IMR-90 (cell line): ENCODE data around the gene MSMO1. TPM values are rescaled to one million over a fixed set of nuclear protein-coding genes. Genes with fewer than 3 reads are reported as not detected.

Experiments used
- ATAC-seq: fragments of 200-7000 bp; cut with Tn5 transposase; 2 replicates; pipeline ENCODE4 v1.9.1; 2020; ENCODE audit warnings: low read depth, mild to moderate bottlenecking, moderate library complexity
- BruUV-seq: library from RNA; stranded (reverse); fragments of 400-500 nt; replicated peaks from 2 replicates; lab custom pipeline; 2021; lab: Mats Ljungman, UMichigan
- CTCF ChIA-PET: fragments of 300-600 bp; formaldehyde crosslinking; extraction: SDS; loops from one replicate; lab custom pipeline; 2021; ENCODE audit warnings: antibody characterized with exemption; lab: Yijun Ruan, JAX
- POLR2A ChIA-PET: fragments of 300-600 bp; sonication (Branson Sonifier 250); formaldehyde crosslinking; loops from one replicate; lab custom pipeline; 2022; ENCODE audit warnings: antibody characterized with exemption; ENCODE audit not compliant: unreplicated experiment; lab: Charles Lee
- DNase-seq: peaks from one replicate; pipeline ENCODE4 v3.0.0; 2013
- H2AFZ ChIP-seq: replicated peaks from 2 replicates; pipeline ENCODE3; 2013; ENCODE audit warnings: low read length, mild to moderate bottlenecking; ENCODE audit not compliant: poor library complexity
- H2AK5ac ChIP-seq: 2 replicates; pipeline ENCODE4 v1.6.1; 2013; ENCODE audit warnings: low read depth, low read length, inconsistent platforms
- H2AK9ac ChIP-seq: replicated peaks from 2 replicates; pipeline ENCODE3; 2013; ENCODE audit warnings: mild to moderate bottlenecking, low read depth, low read length, moderate library complexity; ENCODE audit not compliant: poor library complexity
- H2BK120ac ChIP-seq: 2 replicates; pipeline ENCODE4 v1.6.1; 2013; ENCODE audit warnings: low read depth, low read length, inconsistent platforms
- H2BK15ac ChIP-seq: 3 replicates; pipeline ENCODE4 v1.6.1; 2013; ENCODE audit warnings: low read depth, low read length, inconsistent platforms
- H2BK20ac ChIP-seq: 2 replicates; pipeline ENCODE4 v1.6.1; 2013; ENCODE audit warnings: low read depth, mild to moderate bottlenecking, inconsistent platforms, low read length, moderate library complexity
- H2BK5ac ChIP-seq: 2 replicates; pipeline ENCODE4 v1.6.1; 2013; ENCODE audit warnings: mild to moderate bottlenecking, low read depth, low read length, inconsistent platforms; ENCODE audit not compliant: poor library complexity, severe bottlenecking
- H3K14ac ChIP-seq: replicated peaks from 2 replicates; pipeline ENCODE4 v1.6.1; 2013; ENCODE audit warnings: low read depth, low read length, inconsistent platforms
- H3K18ac ChIP-seq: 2 replicates; pipeline ENCODE4 v1.6.1; 2013; ENCODE audit warnings: low read depth, low read length, control low read depth
- H3K23ac ChIP-seq: 2 replicates; pipeline ENCODE4 v1.6.1; 2013; ENCODE audit warnings: low read depth, low read length, inconsistent platforms
- H3K27ac ChIP-seq: 2 replicates; pipeline ENCODE4 v1.5.1; 2013; ENCODE audit warnings: mild to moderate bottlenecking, control low read depth, low read length; ENCODE audit not compliant: insufficient read depth
- H3K27me3 ChIP-seq: 2 replicates; pipeline ENCODE4 v1.6.1; 2013; ENCODE audit warnings: low read length; ENCODE audit not compliant: control insufficient read depth, insufficient read depth
- H3K36me3 ChIP-seq: 2 replicates; pipeline ENCODE4 v1.6.1; 2013; ENCODE audit warnings: low read length, mixed read lengths; ENCODE audit not compliant: control insufficient read depth, insufficient read depth
- H3K4ac ChIP-seq: 2 replicates; pipeline ENCODE4 v1.6.1; 2013; ENCODE audit warnings: low read depth, low read length, inconsistent platforms
- H3K4me1 ChIP-seq: 2 replicates; pipeline ENCODE4 v1.6.1; 2013; ENCODE audit warnings: low read length, mixed read lengths; ENCODE audit not compliant: control insufficient read depth, insufficient read depth
- H3K4me2 ChIP-seq: 2 replicates; pipeline ENCODE4 v1.6.1; 2013; ENCODE audit warnings: low read depth, mild to moderate bottlenecking, control low read depth, low read length, moderate library complexity
- H3K4me3 ChIP-seq: 2 replicates; pipeline ENCODE4 v1.5.1; 2013; ENCODE audit warnings: low read depth, mild to moderate bottlenecking, control low read depth, low read length, moderate library complexity; ENCODE audit not compliant: insufficient read depth
- H3K56ac ChIP-seq: 2 replicates; pipeline ENCODE4 v1.6.1; 2013; ENCODE audit warnings: low read length, inconsistent platforms; ENCODE audit not compliant: insufficient read depth; ENCODE audit errors: extremely low read depth
- H3K79me1 ChIP-seq, 2 experiments: 2 replicates each; pipeline ENCODE4 v1.6.1; 2013; ENCODE audit warnings: low read length in 2 of 2, inconsistent platforms in 1 of 2, low read depth in 1 of 2
- H3K9ac ChIP-seq: 2 replicates; pipeline ENCODE4 v1.6.1; 2013; ENCODE audit warnings: low read depth, low read length, control low read depth
- H3K9me1 ChIP-seq: 2 replicates; pipeline ENCODE4 v1.6.1; 2013; ENCODE audit warnings: low read length, inconsistent platforms; ENCODE audit not compliant: insufficient read depth
- H3K9me3 ChIP-seq: 2 replicates; pipeline ENCODE4 v1.6.1; 2013; ENCODE audit warnings: low read length; ENCODE audit not compliant: control insufficient read depth, insufficient read depth
- H4K20me1 ChIP-seq: 2 replicates; pipeline ENCODE4 v1.6.1; 2013; ENCODE audit warnings: low read length, inconsistent platforms; ENCODE audit not compliant: insufficient read depth
- H4K5ac ChIP-seq: 2 replicates; pipeline ENCODE4 v1.6.1; 2013; ENCODE audit warnings: mild to moderate bottlenecking, low read depth, low read length, control low read depth
- H4K8ac ChIP-seq, 2 experiments: 2 replicates each; pipeline ENCODE4 v1.6.1; 2013; ENCODE audit warnings: low read depth in 2 of 2, low read length in 2 of 2, control low read depth in 1 of 2, inconsistent platforms in 1 of 2
- H4K91ac ChIP-seq: 2 replicates; pipeline ENCODE4 v1.6.1; 2013; ENCODE audit warnings: low read depth, low read length, inconsistent platforms; ENCODE audit not compliant: insufficient read depth
- BHLHE40 ChIP-seq: fragments of 150-350 bp; IDR thresholded peaks from 2 replicates; pipeline ENCODE4 v1.6.1; 2016; ENCODE audit warnings: mild to moderate bottlenecking, low read depth, low read length
- CEBPB ChIP-seq: IDR thresholded peaks from 2 replicates; pipeline ENCODE4 v1.6.1; 2012; ENCODE audit warnings: low read depth, low read length, improper control_type of control experiment
- CHD1 ChIP-seq: IDR thresholded peaks from 2 replicates; pipeline ENCODE4 v1.6.1; 2012; ENCODE audit warnings: low read depth, low read length, improper control_type of control experiment
- CTCF ChIP-seq: conservative IDR thresholded peaks from 2 replicates; pipeline ENCODE4 v1.5.1; 2012; ENCODE audit warnings: mild to moderate bottlenecking, low read depth, low read length, improper control_type of control experiment
- ELK1 ChIP-seq: fragments of 150-350 bp; IDR thresholded peaks from 2 replicates; pipeline ENCODE4 v1.6.1; 2016; ENCODE audit warnings: low read depth, mild to moderate bottlenecking, low read length, moderate library complexity, borderline replicate concordance
- FOS ChIP-seq: fragments of 150-350 bp; IDR thresholded peaks from 2 replicates; pipeline ENCODE4 v1.6.1; 2016; ENCODE audit warnings: low read depth, low read length
- MAFK ChIP-seq: IDR thresholded peaks from 2 replicates; pipeline ENCODE4 v1.6.1; 2012; ENCODE audit warnings: low read depth, low read length, improper control_type of control experiment
- MAZ ChIP-seq: IDR thresholded peaks from 2 replicates; pipeline ENCODE4 v1.6.1; 2012; ENCODE audit warnings: low read depth, mild to moderate bottlenecking, low read length, improper control_type of control experiment, moderate library complexity, borderline replicate concordance
- MXI1 ChIP-seq: IDR thresholded peaks from 2 replicates; pipeline ENCODE4 v1.6.1; 2012; ENCODE audit warnings: low read depth, mild to moderate bottlenecking, low read length, moderate library complexity, borderline replicate concordance
- NFE2L2 ChIP-seq: fragments of 150-350 bp; IDR thresholded peaks from 2 replicates; pipeline ENCODE4 v1.6.1; 2016; ENCODE audit warnings: low read depth, mild to moderate bottlenecking, low read length
- POLR2A ChIP-seq: IDR thresholded peaks from 2 replicates; pipeline ENCODE4 v1.6.1; 2012; ENCODE audit warnings: mild to moderate bottlenecking, low read depth, low read length
- RAD21 ChIP-seq: IDR thresholded peaks from 2 replicates; pipeline ENCODE4 v1.6.1; 2012; ENCODE audit warnings: low read length, improper control_type of control experiment
- RCOR1 ChIP-seq: IDR thresholded peaks from 2 replicates; pipeline ENCODE4 v1.6.1; 2012; ENCODE audit warnings: mild to moderate bottlenecking, low read length, improper control_type of control experiment; ENCODE audit not compliant: insufficient replicate concordance
- RFX5 ChIP-seq: IDR thresholded peaks from 2 replicates; pipeline ENCODE4 v1.8.0; 2012; ENCODE audit warnings: low read depth, mild to moderate bottlenecking, low read length, moderate library complexity
- SMC3 ChIP-seq: fragments of 150-350 bp; IDR thresholded peaks from 2 replicates; pipeline ENCODE4 v1.6.1; 2016; ENCODE audit warnings: low read depth, mild to moderate bottlenecking, antibody characterized with exemption, low read length, moderate library complexity
- USF2 ChIP-seq: fragments of 150-350 bp; IDR thresholded peaks from 2 replicates; pipeline ENCODE4 v1.6.1; 2017; ENCODE audit warnings: mild to moderate bottlenecking, antibody characterized with exemption, low read length, low read depth
- WGBS, 2 experiments: methylation state at CpG; one replicate each; pipeline versions ENCODE4 v1.1.5 to v1.1.7; 2013; ENCODE audit warnings: missing lambda C conversion rate in 2 of 2; ENCODE audit not compliant: insufficient read length in 1 of 2; ENCODE audit errors: extremely low coverage in 2 of 2; 5-methylcytosine and 5-hydroxymethylcytosine counted together
- dilution Hi-C: fragments of 300-500 bp; cut with HindIII; formaldehyde crosslinking; loops from one replicate; pipeline ENCODE4 v1.14.3; 2018; ENCODE audit warnings: low sequenced_read_pairs; ENCODE audit not compliant: unreplicated experiment
- in situ Hi-C: fragments of 300-500 bp; cut with MboI; formaldehyde crosslinking; loops from 3 replicates; pipeline ENCODE4 v1.14.3; 2019; ENCODE audit warnings: low sequenced_read_pairs, inconsistent platforms, mixed read lengths
- intact Hi-C: fragments of 100-400 bp; cut with micrococcal nuclease; formaldehyde crosslinking; loops from 2 replicates; pipeline ENCODE4 v1.10.0; 2022
- polyA plus RNA-seq, 3 experiments: library from polyadenylated mRNA; depleted of rRNA; stranded (reverse); fragments of >200 nt; gene quantifications; 2 replicates each; pipeline ENCODE4 v1.2.3, GENCODE V29; 2012; ENCODE audit warnings: low replicate concordance in 1 of 3
- total RNA-seq: library from RNA; depleted of rRNA; stranded (reverse); fragments of >200 nt; gene quantifications from 2 replicates; pipeline ENCODE4 v1.2.3, GENCODE V29; 2012

MSMO1 gene
- total and polyA plus RNA-seq, 2 of the 4 experiments (the other 2 are of a cell fraction): 40.1 to 42.1 TPM

GRCh38 chr4:165302658-165303057 is 24.8 kb upstream of the MSMO1 start:
- H2BK5ac ChIP-seq: no peak overlapping the region
- H3K9me3 ChIP-seq: no peaks in the 10 kb centered on the region
- no peak overlapping the region for H2AK9ac ChIP-seq
- H2BK15ac ChIP-seq: no peak overlapping the region
- no peaks in the 10 kb centered on the region for H3K27me3 ChIP-seq
- H3K4me3 ChIP-seq: no peak overlapping the region
- H4K5ac ChIP-seq: no peak overlapping the region
- no peak overlapping the region for H2BK20ac ChIP-seq
- no peaks in the 10 kb centered on the region for H3K9me1 ChIP-seq
- no peak overlapping the region for H4K91ac ChIP-seq
- dilution Hi-C loops: no loop called here
- in situ Hi-C loops: no loop called here
- no peak overlapping the region for H4K8ac ChIP-seq
- no peak overlapping the region for H3K14ac ChIP-seq
- no peak overlapping the region for H3K56ac ChIP-seq
- H3K18ac ChIP-seq: no peak overlapping the region
- H3K4me1 ChIP-seq: no peaks in the 10 kb centered on the region
- H3K4me2 ChIP-seq: no peak overlapping the region
- H4K20me1 ChIP-seq: no peaks in the 10 kb centered on the region
- no peak overlapping the region for H3K9ac ChIP-seq
- POLR2A ChIA-PET: no interaction called here
- ATAC-seq: no peak
- H3K79me1 ChIP-seq: peaks cover 2 to 3% of the 10 kb centered on the region in 2 experiments; a peak in 1 of 4 replicates
- no peak overlapping the region for H2AK5ac ChIP-seq
- CTCF ChIA-PET: no interaction called here
- no peak overlapping the region for H3K4ac ChIP-seq
- H2BK120ac ChIP-seq: no peak overlapping the region
- WGBS, 2 experiments: no CpG with 5 or more reads among the region's 1 CpG
- intact Hi-C loops: no loop called here
- no peak overlapping the region for H3K27ac ChIP-seq
- TF ChIP-seq POLR2A (no peak), BHLHE40 (no peak), CEBPB (no peak), CHD1 (no peak), SMC3 (no peak), CTCF (no peak), ELK1 (no peak), RCOR1 (no peak), MAFK (no peak), NFE2L2 (no peak), USF2 (no peak), FOS (no peak), RFX5 (no peak), MAZ (no peak), MXI1 (no peak), RAD21 (no peak)
- H3K36me3 ChIP-seq: peaks cover 2% of the 10 kb centered on the region; the same call in 1 of the 2 replicates
- no peak overlapping the region for H2AFZ ChIP-seq
- DNase-seq: no peak
- BruUV-seq: no TSS peak
- H3K23ac ChIP-seq: no peak overlapping the region
